K562 (cell line): ENCODE measurements around the gene CFAP141. TPM values are rescaled to one million over a fixed set of nuclear protein-coding genes. Genes with fewer than 3 reads are reported as not detected.

Source experiments
- ATAC-seq: fragments of 200-7000 bp; cut with Tn5 transposase; 3 replicates; pipeline ENCODE4 v1.9.1; 2020; ENCODE audit warnings: moderate library complexity
- BruUV-seq: library from RNA; stranded (reverse); fragments of 400-500 nt; replicated peaks from 2 replicates; lab custom pipeline; 2021; lab: Mats Ljungman, UMichigan
- CTCF ChIA-PET: fragments of 300-600 bp; formaldehyde crosslinking; extraction: SDS; loops from one replicate; lab custom pipeline; 2021; ENCODE audit warnings: low intra/inter-chr PET ratio; lab: Yijun Ruan, JAX
- POLR2A ChIA-PET: fragments of 300-600, 350-650 bp; sonication (Branson Sonifier 250); formaldehyde crosslinking; extraction: SDS; loops from one replicate; lab custom pipeline; 2021; ENCODE audit warnings: antibody characterized with exemption, inconsistent platforms; lab: Yijun Ruan, JAX
- DNase-seq, 4 experiments: peaks; one replicate each; pipeline versions ENCODE4 v3.0.0 to v3.0.0-alpha.2; 2011 to 2018; ENCODE audit warnings: low spot score in 3 of 4, mixed read lengths in 3 of 4; ENCODE audit errors: extremely low read depth in 1 of 4
- FAIRE-seq: peaks from 2 replicates; lab custom pipeline; 2011; peaks lifted over from hg19 to GRCh38; lab: Jason Lieb, UNC
- H2AFZ ChIP-seq: 2 replicates; pipeline ENCODE4 v1.6.0; 2011; ENCODE audit warnings: low read depth, low read length, control low read depth, inconsistent platforms
- H3K27ac ChIP-seq: fragments of 200-600 bp; 3 replicates; pipeline ENCODE4 v1.8.0; 2011; ENCODE audit warnings: low read depth, mild to moderate bottlenecking, control low read depth, inconsistent platforms, low read length, moderate library complexity, mixed read lengths; ENCODE audit errors: extremely low read depth
- H3K27me3 ChIP-seq, 2 experiments: fragments of 300-600 bp in 1 of 2; 2 replicates in 1 of 2; 3 replicates in 1 of 2; pipeline versions ENCODE4 v1.6.0 to v1.8.0; 2011; ENCODE audit warnings: inconsistent platforms in 2 of 2, low read length in 2 of 2, mild to moderate bottlenecking in 1 of 2, mixed read lengths in 1 of 2, moderate library complexity in 1 of 2; ENCODE audit not compliant: control insufficient read depth in 2 of 2, insufficient read depth in 2 of 2
- H3K36me3 ChIP-seq: fragments of 300-600 bp; 3 replicates; pipeline ENCODE4 v1.8.0; 2011; ENCODE audit warnings: mild to moderate bottlenecking, low read length, inconsistent platforms; ENCODE audit not compliant: control insufficient read depth, insufficient read depth
- H3K4me1 ChIP-seq, 2 experiments: fragments of 200-600 bp in 1 of 2; replicated peaks in 1 of 2; 2 replicates in 1 of 2; 3 replicates in 1 of 2; pipeline versions ENCODE4 v1.5.1 to v1.8.0; 2011; ENCODE audit warnings: inconsistent platforms in 2 of 2, low read length in 2 of 2, mild to moderate bottlenecking in 1 of 2, mixed read lengths in 1 of 2, moderate library complexity in 1 of 2; ENCODE audit not compliant: control insufficient read depth in 2 of 2, insufficient read depth in 2 of 2
- H3K4me2 ChIP-seq: 2 replicates; pipeline ENCODE4 v1.6.1; 2011; ENCODE audit warnings: low read length, control low read depth, inconsistent platforms, mixed read lengths; ENCODE audit not compliant: insufficient read depth
- H3K4me3 ChIP-seq: fragments of 200-600 bp; sonication (generic), shearing (Covaris generic); 2 replicates; pipeline ENCODE4 v1.5.1; 2016; ENCODE audit warnings: control low read depth, inconsistent platforms
- H3K79me2 ChIP-seq: fragments of 200-600 bp; 3 replicates; pipeline ENCODE4 v1.8.0; 2011; ENCODE audit warnings: low read length, inconsistent platforms; ENCODE audit not compliant: control insufficient read depth, insufficient read depth
- H3K9ac ChIP-seq, 2 experiments: 2 replicates each; pipeline versions ENCODE4 v1.6.0 to v1.6.1; 2011; ENCODE audit warnings: low read depth in 2 of 2, low read length in 2 of 2, control low read depth in 1 of 2, inconsistent platforms in 1 of 2, mild to moderate bottlenecking in 1 of 2, mixed read lengths in 1 of 2; ENCODE audit not compliant: insufficient read depth in 1 of 2
- H3K9me1 ChIP-seq: one replicate; pipeline ENCODE4 v1.6.0; 2011; ENCODE audit warnings: inconsistent platforms, mild to moderate bottlenecking, low read length, moderate library complexity; ENCODE audit not compliant: control insufficient read depth, insufficient read depth
- H3K9me3 ChIP-seq: replicated peaks from 2 replicates; pipeline ENCODE4 v1.5.1; 2011; ENCODE audit warnings: low read depth, low read length, inconsistent platforms; ENCODE audit not compliant: control insufficient read depth, insufficient read depth
- H4K20me1 ChIP-seq: replicated peaks from 2 replicates; pipeline ENCODE4 v1.6.1; 2011; ENCODE audit warnings: low read length, inconsistent platforms, mixed read lengths; ENCODE audit not compliant: control insufficient read depth, insufficient read depth
- ETV1 ChIP-seq: fragments of 450-650 bp; conservative IDR thresholded peaks from 2 replicates; pipeline ENCODE4 v1.6.1; 2016; ENCODE audit warnings: missing genetic modification characterization, control low read depth, low read depth, missing compliant biosample characterization
- HCFC1 ChIP-seq: IDR thresholded peaks from 2 replicates; pipeline ENCODE4 v1.6.1; 2012; ENCODE audit warnings: low read depth, low read length, improper control_type of control experiment
- MTF1 ChIP-seq: fragments of 250-450 bp; sonication (Bioruptor Pico); IDR thresholded peaks from 2 replicates; pipeline ENCODE4 v1.9.0; 2021; ENCODE audit warnings: moderate library complexity, mild to moderate bottlenecking, inconsistent platforms, borderline replicate concordance
- MYBL2 ChIP-seq, 2 experiments: fragments of 450-650 bp in 1 of 2; sonication (generic) in 1 of 2; formaldehyde crosslinking in 1 of 2; IDR thresholded peaks; 2 replicates each; pipeline versions ENCODE4 v1.6.1 to v1.8.1; 2017 to 2022; ENCODE audit warnings: borderline replicate concordance in 1 of 2, inconsistent platforms in 1 of 2, low read depth in 1 of 2, mild to moderate bottlenecking in 1 of 2, missing genetic modification reagents in 1 of 2, moderate library complexity in 1 of 2
- PHB2 ChIP-seq: fragments of 450-650 bp; IDR thresholded peaks from 2 replicates; pipeline ENCODE4 v1.6.1; 2017; ENCODE audit warnings: low read depth
- SMARCA4 ChIP-seq: fragments of 450-650 bp; IDR thresholded peaks from 2 replicates; pipeline ENCODE4 v1.6.1; 2016
- STAT5B ChIP-seq: fragments of 250-450 bp; sonication (Bioruptor Pico); IDR thresholded peaks from 2 replicates; pipeline ENCODE4 v1.8.0; 2021; ENCODE audit warnings: mild to moderate bottlenecking, inconsistent platforms
- TAF9B ChIP-seq: fragments of 450-650 bp; IDR thresholded peaks from 2 replicates; pipeline ENCODE4 v1.6.1; 2018; ENCODE audit warnings: mild to moderate bottlenecking; ENCODE audit not compliant: partially characterized antibody
- WGBS: fragments of 100-300 bp; shearing (Covaris generic); methylation state at CpG from one replicate; pipeline ENCODE4 v1.1.6; 2016; ENCODE audit warnings: low coverage, mixed read lengths; ENCODE audit not compliant: insufficient coverage; ENCODE audit errors: missing lambda C conversion rate; 5-methylcytosine and 5-hydroxymethylcytosine counted together
- in situ Hi-C: fragments of 300-500 bp; cut with MboI; formaldehyde crosslinking; loops from 4 replicates; pipeline ENCODE4 v1.15.0; 2018; ENCODE audit warnings: inconsistent platforms, mixed read lengths
- intact Hi-C: fragments of 100-400 bp; cut with micrococcal nuclease; formaldehyde crosslinking; loops from 2 replicates; pipeline ENCODE4 v1.14.2; 2022
- polyA plus RNA-seq, 8 experiments: library from polyadenylated mRNA; depleted of rRNA in 4 of 8; stranded (reverse) in 5 of 8; unstranded in 3 of 8; fragments of >200 nt; fragmentation: Nextera tagmentation in 2 of 8; fragmentation: Illumina TruSeq in 1 of 8; extraction: Ambion mirVana in 2 of 8; extraction: Trizol in 1 of 8; gene quantifications; 2 replicates each; pipeline versions ENCODE4 v1.2.1 to v1.2.3, GENCODE V29; 2011 to 2014; ENCODE audit warnings: inconsistent platforms in 1 of 8, missing spikeins in 1 of 8
- total RNA-seq, 7 experiments: library from RNA; depleted of rRNA in 6 of 7; stranded (reverse); fragments of >200 nt in 6 of 7; fragmentation: Illumina TruSeq in 2 of 7; extraction: Trizol in 2 of 7; gene quantifications; 2 replicates each; pipeline versions ENCODE4 v1.2.1 to v1.2.3, GENCODE V29; 2011 to 2021; ENCODE audit warnings: low replicate concordance in 1 of 7
- TF ChIP-seq, protein P1 (sequence below): sonication (generic); formaldehyde crosslinking; IDR thresholded peaks from 2 replicates; pipeline ENCODE4 v1.8.0; 2022; ENCODE audit warnings: missing genetic modification reagents, mild to moderate bottlenecking, borderline replicate concordance

The CFAP141 gene
- total and polyA plus RNA-seq, 9 of the 15 experiments (the other 6 are each of a cell fraction or from before 2014, with no cell fraction given), result not detected

GRCh38 chr1:154220071-154220969, 14.2 kb upstream of the CFAP141 start, which contains the start of gene UBAP2L:
TSS of gene UBAP2L (plus strand) at chr1:154220955. CDS start at chr1:154225124, 4,169 bp downstream.
- H3K9me1 ChIP-seq, result no peaks in the 10 kb centered on the region
- POLR2A ChIA-PET, result interaction anchor here (0.6 to 4.6 kb wide), 18 partner anchors 12 to 1904 kb away, joined by 3 to 32 read pairs (median 3); partner anchors contain the start of gene TPM3
- peak; percentile 92 for ATAC-seq
- in situ Hi-C loops (no loop called here), intact Hi-C loops (loop anchor here (2.0 to 5.0 kb wide), 2 partner anchors 33 to 298 kb away; partner anchors contain the start of gene GATAD2B)
- no peaks in the 10 kb centered on the region for H3K27me3 ChIP-seq
- peaks cover 93% of the 10 kb centered on the region for H3K79me2 ChIP-seq
- peak within 1 kb of the TSS; percentile 91 for H3K4me2 ChIP-seq
- peak within 1 kb of the TSS; percentile 76 for H3K4me3 ChIP-seq
- TSS peak; percentile 72 for BruUV-seq
- H3K9ac ChIP-seq, result peak within 1 kb of the TSS; percentile 100
- CTCF ChIA-PET, result no interaction called here
- peaks cover 72% of the 10 kb centered on the region for H3K36me3 ChIP-seq
- FAIRE-seq, result peak; percentile 95
- H3K9me3 ChIP-seq, result peaks cover 4% of the 10 kb centered on the region
- WGBS, result 1% methylated on average over 58 of the region's 73 CpGs
- H3K4me1 ChIP-seq, result peaks cover 3 to 20% of the 10 kb centered on the region in 2 experiments; a peak in 3 of 5 replicates
- H3K27ac ChIP-seq, result peak within 1 kb of the TSS; percentile 99
- H4K20me1 ChIP-seq, result no peaks in the 10 kb centered on the region
- H2AFZ ChIP-seq, result peak within 1 kb of the TSS; percentile 82
- DNase-seq, result peak; percentile 84 to 100 (median 90)
- TF ChIP-seq HCFC1, result peak; percentile 73
- TF ChIP-seq, protein P1, sequence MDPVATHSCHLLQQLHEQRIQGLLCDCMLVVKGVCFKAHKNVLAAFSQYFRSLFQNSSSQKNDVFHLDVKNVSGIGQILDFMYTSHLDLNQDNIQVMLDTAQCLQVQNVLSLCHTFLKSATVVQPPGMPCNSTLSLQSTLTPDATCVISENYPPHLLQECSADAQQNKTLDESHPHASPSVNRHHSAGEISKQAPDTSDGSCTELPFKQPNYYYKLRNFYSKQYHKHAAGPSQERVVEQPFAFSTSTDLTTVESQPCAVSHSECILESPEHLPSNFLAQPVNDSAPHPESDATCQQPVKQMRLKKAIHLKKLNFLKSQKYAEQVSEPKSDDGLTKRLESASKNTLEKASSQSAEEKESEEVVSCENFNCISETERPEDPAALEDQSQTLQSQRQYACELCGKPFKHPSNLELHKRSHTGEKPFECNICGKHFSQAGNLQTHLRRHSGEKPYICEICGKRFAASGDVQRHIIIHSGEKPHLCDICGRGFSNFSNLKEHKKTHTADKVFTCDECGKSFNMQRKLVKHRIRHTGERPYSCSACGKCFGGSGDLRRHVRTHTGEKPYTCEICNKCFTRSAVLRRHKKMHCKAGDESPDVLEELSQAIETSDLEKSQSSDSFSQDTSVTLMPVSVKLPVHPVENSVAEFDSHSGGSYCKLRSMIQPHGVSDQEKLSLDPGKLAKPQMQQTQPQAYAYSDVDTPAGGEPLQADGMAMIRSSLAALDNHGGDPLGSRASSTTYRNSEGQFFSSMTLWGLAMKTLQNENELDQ (CRISPR knock-in tag), result peak; percentile 20; the same call in 1 of the 2 replicates
- TF ChIP-seq ETV1 (tag), result peak; percentile 74
- TF ChIP-seq PHB2, result no peak
- TF ChIP-seq MTF1 (CRISPR knock-in tag), result no peak
- no peak for TF ChIP-seq STAT5B
- TF ChIP-seq MYBL2 (IDR thresholded peaks at IDR 0.05; ENCODE audit: low read depth), result no peak
- TF ChIP-seq MYBL2 (CRISPR knock-in tag; IDR thresholded peaks at IDR 0.05; ENCODE audit: borderline replicate concordance), result no peak
- no peak for TF ChIP-seq SMARCA4
- peak; percentile 91 for TF ChIP-seq TAF9B
